ENCODE results near the gene KLHL12.
"Not testable (repeated sequence)": the region's sequence is repeated elsewhere in the genome, so short reads cannot be mapped to it uniquely, and the experiment has no call there.

The KLHL12 gene

DNA sequence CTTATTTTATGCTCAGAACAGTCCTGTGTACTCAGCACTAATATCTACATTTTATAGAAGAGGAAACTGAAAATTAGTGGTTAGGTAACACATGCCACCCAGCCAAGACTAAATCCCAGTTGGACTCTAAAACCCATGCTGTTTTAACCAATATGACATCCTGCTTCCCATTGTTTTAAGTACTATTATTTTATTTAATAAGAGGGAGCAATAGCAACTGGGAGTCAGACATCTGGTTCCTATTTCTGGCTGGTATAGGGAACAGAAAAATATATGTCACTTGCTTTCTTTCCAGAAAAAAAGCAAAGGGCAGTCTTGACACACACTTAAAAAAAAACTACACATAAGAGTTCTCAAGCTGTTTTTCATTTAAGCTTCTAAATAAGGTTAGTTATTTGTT lies 11.9 kb downstream of the KLHL12 start:
- no peak for DNase-seq (ENCODE audit: low read depth)
- H3K4me3 ChIP-seq (ENCODE audit: low read depth, low read length): no peak overlapping the region
- TF ChIP-seq, protein P1, sequence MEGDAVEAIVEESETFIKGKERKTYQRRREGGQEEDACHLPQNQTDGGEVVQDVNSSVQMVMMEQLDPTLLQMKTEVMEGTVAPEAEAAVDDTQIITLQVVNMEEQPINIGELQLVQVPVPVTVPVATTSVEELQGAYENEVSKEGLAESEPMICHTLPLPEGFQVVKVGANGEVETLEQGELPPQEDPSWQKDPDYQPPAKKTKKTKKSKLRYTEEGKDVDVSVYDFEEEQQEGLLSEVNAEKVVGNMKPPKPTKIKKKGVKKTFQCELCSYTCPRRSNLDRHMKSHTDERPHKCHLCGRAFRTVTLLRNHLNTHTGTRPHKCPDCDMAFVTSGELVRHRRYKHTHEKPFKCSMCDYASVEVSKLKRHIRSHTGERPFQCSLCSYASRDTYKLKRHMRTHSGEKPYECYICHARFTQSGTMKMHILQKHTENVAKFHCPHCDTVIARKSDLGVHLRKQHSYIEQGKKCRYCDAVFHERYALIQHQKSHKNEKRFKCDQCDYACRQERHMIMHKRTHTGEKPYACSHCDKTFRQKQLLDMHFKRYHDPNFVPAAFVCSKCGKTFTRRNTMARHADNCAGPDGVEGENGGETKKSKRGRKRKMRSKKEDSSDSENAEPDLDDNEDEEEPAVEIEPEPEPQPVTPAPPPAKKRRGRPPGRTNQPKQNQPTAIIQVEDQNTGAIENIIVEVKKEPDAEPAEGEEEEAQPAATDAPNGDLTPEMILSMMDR (IDR thresholded peaks at IDR 0.05; ENCODE audit: low read depth, low read length, missing control alignments): no peak

DNA sequence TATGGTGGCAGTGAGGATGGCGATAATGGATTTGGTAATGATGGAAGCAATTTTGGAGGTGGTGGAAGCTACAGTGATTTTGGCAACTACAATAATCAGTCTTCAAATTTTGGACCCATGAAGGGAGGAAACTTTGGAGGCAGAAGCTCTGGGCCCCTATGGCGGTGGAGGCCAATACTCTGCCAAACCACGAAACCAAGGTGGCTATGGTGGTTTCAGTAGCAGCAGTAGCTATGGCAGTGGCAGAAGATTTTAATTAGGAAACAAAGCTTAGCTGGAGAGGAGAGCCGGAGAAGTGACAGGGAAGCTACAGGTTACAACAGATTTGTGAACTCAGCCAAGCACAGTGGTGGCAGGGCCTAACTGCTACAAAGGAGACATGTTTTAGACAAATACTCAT lies 14.6 kb downstream of the KLHL12 start:
- not testable (repeated sequence) for DNase-seq (ENCODE audit: low read depth); H3K4me3 ChIP-seq (ENCODE audit: low read depth, low read length)

DNA sequence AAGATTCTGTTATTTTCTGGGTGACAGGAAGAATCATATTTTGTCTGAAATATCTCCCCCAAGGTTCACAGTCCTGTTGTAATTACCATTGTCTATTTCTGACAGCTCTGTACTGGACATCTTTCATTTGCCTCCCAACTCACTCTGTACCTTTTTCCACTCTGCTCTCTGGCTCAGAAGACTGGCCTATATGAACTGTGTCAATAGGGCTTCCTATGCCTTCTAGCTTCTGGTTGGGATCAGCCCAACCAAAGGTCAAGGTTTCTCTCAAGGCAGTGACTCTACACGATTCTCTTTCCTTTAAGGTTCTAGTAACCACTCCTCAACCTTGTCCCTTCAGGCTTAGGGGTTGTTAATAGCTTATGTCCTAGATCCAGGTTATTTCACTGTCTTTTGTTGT lies 17.5 kb downstream of the KLHL12 start:
- TF ChIP-seq, protein P1 (IDR thresholded peaks at IDR 0.05; ENCODE audit: low read depth, low read length, missing control alignments): no peak
- DNase-seq (ENCODE audit: low read depth): no peak
- H3K4me3 ChIP-seq (ENCODE audit: low read depth, low read length): no peak overlapping the region

DNA sequence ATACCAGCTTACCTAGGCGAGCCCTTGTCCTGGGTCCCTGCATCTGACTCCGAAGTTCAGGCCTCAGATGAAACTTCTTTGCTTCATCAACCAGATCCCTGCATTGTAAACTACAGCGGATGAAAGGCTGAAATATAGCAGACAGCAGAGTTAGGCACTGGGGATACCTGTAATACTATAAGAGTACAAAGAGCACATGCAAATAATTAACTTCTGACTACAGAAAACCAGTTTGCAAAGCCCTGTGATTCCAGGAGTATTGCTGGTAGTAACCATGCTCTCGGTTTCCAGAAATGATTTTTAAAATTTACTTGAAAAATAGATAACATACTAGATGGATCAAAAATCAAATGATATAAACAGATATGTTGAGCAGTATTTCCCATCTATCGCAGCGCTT lies 18.0 kb downstream of the KLHL12 start:
- no peak for DNase-seq (ENCODE audit: low read depth)

DNA sequence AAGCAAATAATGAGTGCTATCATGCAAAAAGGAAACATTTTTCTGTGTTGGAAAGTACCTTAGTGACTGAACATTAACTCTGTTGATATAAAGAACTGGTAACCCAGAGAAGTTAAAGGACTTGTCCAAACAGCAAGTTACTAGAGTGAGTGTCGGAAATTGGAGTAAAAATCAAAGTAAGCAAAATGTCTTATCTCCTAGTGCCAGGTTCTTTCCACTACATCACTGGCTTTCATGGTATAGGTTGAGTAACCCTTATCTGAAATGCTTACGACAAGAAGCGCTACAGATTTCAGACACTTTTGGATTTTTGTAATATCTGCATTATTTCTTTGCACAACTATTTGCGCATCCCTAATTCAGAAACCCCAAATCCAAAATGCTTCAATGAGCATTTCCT lies 21.7 kb downstream of the KLHL12 start:
- TF ChIP-seq, protein P1 (IDR thresholded peaks at IDR 0.05; ENCODE audit: low read depth, low read length, missing control alignments): no peak

More for the DNA sequence above, 18.0 kb downstream of the KLHL12 start:
- H3K4me3 ChIP-seq (ENCODE audit: low read depth, low read length): no peak overlapping the region
- TF ChIP-seq, protein P1 (IDR thresholded peaks at IDR 0.05; ENCODE audit: low read depth, low read length, missing control alignments): no peak

DNA sequence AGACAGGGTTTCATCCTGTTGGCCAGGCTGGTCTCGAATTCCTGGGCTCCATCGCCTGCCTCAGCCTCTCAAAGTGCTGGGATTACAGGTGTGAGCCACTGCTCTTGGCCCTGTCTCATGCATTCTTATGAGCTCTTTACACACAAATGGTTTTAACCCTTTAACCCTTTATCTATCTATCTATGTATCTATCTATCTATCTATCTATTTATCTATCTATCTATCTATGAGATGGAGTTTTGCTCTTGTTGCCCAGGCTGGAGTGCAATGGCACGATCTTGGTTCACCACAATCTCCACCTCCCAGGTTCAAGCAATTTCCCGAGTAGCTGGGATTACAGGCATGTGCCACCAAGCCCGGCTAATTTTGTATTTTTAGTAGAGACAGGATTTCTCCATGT lies 23.2 kb downstream of the KLHL12 start:
- not testable (repeated sequence) for H3K4me3 ChIP-seq (ENCODE audit: low read depth, low read length); DNase-seq (ENCODE audit: low read depth)

More for the DNA sequence above, 21.7 kb downstream of the KLHL12 start:
- no peak overlapping the region for H3K4me3 ChIP-seq (ENCODE audit: low read depth, low read length)
- no peak for DNase-seq (ENCODE audit: low read depth)

DNA sequence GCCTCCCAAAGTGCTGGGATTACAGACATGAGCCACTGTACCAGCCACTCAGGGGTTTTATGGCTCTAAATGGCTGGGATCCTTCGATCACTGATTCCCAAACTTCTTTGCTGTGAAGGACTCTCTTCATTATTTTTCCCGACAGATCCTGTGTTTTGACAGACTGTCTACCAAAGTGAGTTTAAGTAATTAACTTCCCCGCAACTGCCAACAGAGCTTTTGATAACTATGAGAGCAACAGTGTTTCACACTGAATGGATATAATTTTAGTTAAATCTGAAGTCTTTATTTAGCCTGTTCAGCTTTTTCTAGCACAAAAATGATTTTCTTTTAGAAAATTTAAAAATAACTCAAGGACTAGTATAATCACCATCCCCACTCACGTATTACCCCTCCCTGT lies 25.5 kb downstream of the KLHL12 start:
- no peak for DNase-seq (ENCODE audit: low read depth)
- H3K4me3 ChIP-seq (ENCODE audit: low read depth, low read length): no peak overlapping the region
- TF ChIP-seq, protein P1 (IDR thresholded peaks at IDR 0.05; ENCODE audit: low read depth, low read length, missing control alignments): no peak

DNA sequence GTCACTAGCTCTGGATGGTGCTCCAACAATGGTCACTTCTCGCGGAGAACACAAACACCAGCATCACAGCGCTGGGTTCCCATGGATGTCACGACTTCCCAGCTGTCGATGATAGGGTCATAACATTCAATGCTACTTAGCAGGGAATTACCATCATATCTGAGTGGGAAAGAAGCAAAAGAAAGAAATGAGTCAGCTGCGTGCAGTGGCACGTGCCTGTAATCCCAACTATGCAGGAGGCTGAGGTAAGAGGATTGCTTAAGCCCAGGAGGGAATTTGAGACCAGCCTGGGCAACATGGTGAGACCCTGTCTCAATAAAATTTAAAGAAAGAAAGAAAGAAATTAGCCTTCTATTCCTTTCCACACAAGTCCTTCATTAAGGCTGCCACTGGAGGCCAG lies 34.5 kb downstream of the KLHL12 start:
- TF ChIP-seq, protein P1 (IDR thresholded peaks at IDR 0.05; ENCODE audit: low read depth, low read length, missing control alignments): no peak
- no peak for DNase-seq (ENCODE audit: low read depth)
- no peak overlapping the region for H3K4me3 ChIP-seq (ENCODE audit: low read depth, low read length)

Measured in GM12864 (cell line).